Kidney (tissue), 14 donors: ENCODE results near the gene POFUT1. TPM values are rescaled to one million over a fixed set of nuclear protein-coding genes. Genes with fewer than 3 reads are reported as not detected.
A peak's percentile ranks its signal among the peaks of the same experiment; 100 is the strongest.

Source experiments
- DNase-seq, 5 donors: peaks; one replicate each; pipeline ENCODE4 v3.0.0-alpha.2; 2013 to 2020
- FAIRE-seq: peaks from 2 replicates; lab custom pipeline; 2012; peaks lifted over from hg19 to GRCh38; lab: Jason Lieb, UNC
- H3K27ac ChIP-seq, 2 donors: one replicate each; pipeline ENCODE4 v1.7.0; 2013; ENCODE audit warnings: low read depth in 2 of 2, low read length in 2 of 2, inconsistent platforms in 1 of 2
- H3K27me3 ChIP-seq: one replicate; pipeline ENCODE4 v1.7.1; 2013; ENCODE audit warnings: low read length, inconsistent platforms; ENCODE audit not compliant: control insufficient read depth, insufficient read depth
- H3K36me3 ChIP-seq, 3 donors: one replicate each; pipeline versions ENCODE4 v1.7.0 to v1.7.1; 2013; ENCODE audit warnings: low read length in 3 of 3, control low read depth in 1 of 3, inconsistent platforms in 1 of 3; ENCODE audit not compliant: insufficient read depth in 3 of 3, control insufficient read depth in 2 of 3
- H3K4me1 ChIP-seq, 3 donors: one replicate each; pipeline versions ENCODE4 v1.7.0 to v1.7.1; 2013; ENCODE audit warnings: low read length in 3 of 3, inconsistent platforms in 1 of 3, low read depth in 1 of 3; ENCODE audit not compliant: control insufficient read depth in 2 of 3, insufficient read depth in 2 of 3
- H3K4me3 ChIP-seq, 3 donors: one replicate each; pipeline versions ENCODE4 v1.7.0 to v1.8.1; 2013; ENCODE audit warnings: low read length in 3 of 3, control low read depth in 1 of 3, inconsistent platforms in 1 of 3
- H3K9ac ChIP-seq, 3 donors: one replicate each; pipeline versions ENCODE4 v1.7.0 to v1.7.1; 2013; ENCODE audit warnings: low read length in 3 of 3, control low read depth in 1 of 3, inconsistent platforms in 1 of 3
- H3K9me3 ChIP-seq, 3 donors: one replicate each; pipeline versions ENCODE4 v1.7.0 to v1.7.1; 2013; ENCODE audit warnings: low read length in 3 of 3, control low read depth in 1 of 3, inconsistent platforms in 1 of 3; ENCODE audit not compliant: control insufficient read depth in 2 of 3, insufficient read depth in 1 of 3
- CTCF ChIP-seq: IDR thresholded peaks from 3 replicates; pipeline ENCODE4 v1.5.1; 2012; ENCODE audit warnings: mild to moderate bottlenecking, moderate library complexity, borderline replicate concordance; ENCODE audit not compliant: insufficient read depth; ENCODE audit errors: extremely low read depth
- intact Hi-C: fragments of 100-400 bp; cut with DNase I; formaldehyde crosslinking; loops from one replicate; pipeline ENCODE4 v1.11.1; 2022
- polyA plus RNA-seq: library from polyadenylated mRNA; stranded (reverse); fragments of 350-450 nt; fragmentation: Illumina TruSeq; extraction: RNeasy Lipid Tissue Mini Kit (QIAGEN cat#74804); gene quantifications from one replicate; pipeline ENCODE4 v1.2.3, GENCODE V29; 2014; ENCODE audit warnings: low read depth, low replicate concordance; ENCODE audit not compliant: insufficient read depth
- total RNA-seq: library from RNA; stranded (reverse); fragmentation: NEBNext Ultra II Directional; extraction: Animal tissue kit (Norgen Biotek cat#: 25700); gene quantifications from one replicate; pipeline ENCODE4 v1.2.1, GENCODE V29; 2021
- donor health status: control.
- donor health status: control.
- donor health status: control.
- donor health status: control.
- donor health status: control.
- donor health status: DM: yes; HTN: yes; CAD: no.
- donor health status: Normal renal cell carcinoma (clear cell type).

Gene POFUT1
- total and polyA plus RNA-seq, 2 donors from 2014 or later, result 16.7 to 36.7 TPM

DNA sequence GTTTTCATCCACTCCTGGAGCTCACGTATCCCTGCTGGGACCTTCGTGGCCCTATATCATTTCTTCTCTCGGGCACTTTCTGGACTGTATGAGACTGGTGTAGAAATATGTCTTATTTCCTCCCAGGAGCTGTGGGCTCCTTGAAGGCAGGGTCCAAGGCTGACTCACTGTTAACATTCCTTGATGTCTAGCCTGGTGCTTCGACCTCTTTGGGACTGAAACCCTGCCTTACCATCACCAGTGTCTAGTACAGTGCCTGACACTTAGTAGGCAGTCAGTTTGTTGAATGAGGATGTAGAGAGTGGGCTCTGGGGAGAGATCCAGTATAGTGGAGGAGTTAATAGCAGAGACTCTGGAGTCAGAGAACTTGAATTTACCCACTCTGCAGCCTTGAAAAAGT, 23.6 kb downstream of the POFUT1 start:
- no peaks in the 10 kb centered on the region for H3K4me1 ChIP-seq
- no peak for TF ChIP-seq CTCF
- no peaks in the 10 kb centered on the region for H3K27me3 ChIP-seq
- no peak overlapping the region for H3K9ac ChIP-seq
- FAIRE-seq (no peak), DNase-seq (no peak)
- no peak overlapping the region for H3K27ac ChIP-seq
- H3K4me3 ChIP-seq, result no peak overlapping the region
- H3K9me3 ChIP-seq, result no peaks in the 10 kb centered on the region
- H3K36me3 ChIP-seq, result peaks cover 3 to 51% (median 27%) of the 10 kb centered on the region in 3 donors
- intact Hi-C loops, result no loop called here

- no peak overlapping the region for H3K27ac ChIP-seq
- no peaks in the 10 kb centered on the region for H3K9me3 ChIP-seq
- no peak overlapping the region for H3K4me3 ChIP-seq
- TF ChIP-seq CTCF, result no peak
- FAIRE-seq, result no peak
- H3K9ac ChIP-seq, result no peak overlapping the region
- DNase-seq, result peak in 1 of 5 donors; percentile 36
- H3K36me3 ChIP-seq, result peaks cover 3 to 51% (median 27%) of the 10 kb centered on the region in 3 donors
- H3K4me1 ChIP-seq, result peaks cover 0 to 1% (median 0%) of the 10 kb centered on the region in 3 donors
- intact Hi-C loops, result no loop called here
- no peaks in the 10 kb centered on the region for H3K27me3 ChIP-seq
Observed at GRCh38 chr20:32231847-32232246, 24.2 kb downstream of the POFUT1 start.

GRCh38 chr20:32232326-32232886, 24.7 kb downstream of the POFUT1 start:
- no peak overlapping the region for H3K27ac ChIP-seq
- H3K9me3 ChIP-seq, result no peaks in the 10 kb centered on the region
- no peak for TF ChIP-seq CTCF
- H3K4me3 ChIP-seq, result no peak overlapping the region
- H3K27me3 ChIP-seq, result no peaks in the 10 kb centered on the region
- DNase-seq (no peak), FAIRE-seq (no peak)
- intact Hi-C loops, result no loop called here
- no peak overlapping the region for H3K9ac ChIP-seq
- peaks cover 3 to 51% (median 27%) of the 10 kb centered on the region in 3 donors for H3K36me3 ChIP-seq
- H3K4me1 ChIP-seq, result peaks cover 0 to 3% (median 0%) of the 10 kb centered on the region in 3 donors

DNA sequence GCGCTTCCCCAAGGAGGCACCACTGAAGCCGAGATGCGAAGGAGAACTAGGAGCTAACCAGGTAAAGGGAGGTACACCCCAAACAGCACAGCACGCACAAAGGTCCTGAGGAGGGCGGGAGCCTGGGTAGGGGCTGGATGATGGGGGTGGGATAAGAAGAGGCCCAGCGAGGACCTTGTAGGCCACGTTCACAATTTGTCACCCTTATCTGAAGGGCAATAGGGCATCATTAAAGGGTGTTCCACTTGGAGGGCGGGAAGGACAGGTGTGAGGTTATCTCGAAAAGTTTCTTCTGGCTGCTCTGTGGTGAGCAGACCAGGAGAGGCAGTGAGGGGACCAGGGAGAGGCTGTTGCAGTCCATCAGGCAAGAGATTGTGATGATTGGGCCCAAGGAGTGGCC, 25.6 kb downstream of the POFUT1 start:
- TF ChIP-seq CTCF, result no peak
- no peak overlapping the region for H3K9ac ChIP-seq
- H3K27me3 ChIP-seq, result no peaks in the 10 kb centered on the region
- H3K4me3 ChIP-seq, result no peak overlapping the region
- no peak overlapping the region for H3K27ac ChIP-seq
- DNase-seq (no peak), FAIRE-seq (no peak)
- H3K4me1 ChIP-seq, result peaks cover 0 to 3% (median 0%) of the 10 kb centered on the region in 3 donors
- H3K36me3 ChIP-seq, result peaks cover 3 to 49% (median 27%) of the 10 kb centered on the region in 3 donors
- H3K9me3 ChIP-seq, result no peaks in the 10 kb centered on the region
- intact Hi-C loops, result no loop called here
